Measurements from ENCODE around the gene ITGA5.

The ITGA5 gene

DNA sequence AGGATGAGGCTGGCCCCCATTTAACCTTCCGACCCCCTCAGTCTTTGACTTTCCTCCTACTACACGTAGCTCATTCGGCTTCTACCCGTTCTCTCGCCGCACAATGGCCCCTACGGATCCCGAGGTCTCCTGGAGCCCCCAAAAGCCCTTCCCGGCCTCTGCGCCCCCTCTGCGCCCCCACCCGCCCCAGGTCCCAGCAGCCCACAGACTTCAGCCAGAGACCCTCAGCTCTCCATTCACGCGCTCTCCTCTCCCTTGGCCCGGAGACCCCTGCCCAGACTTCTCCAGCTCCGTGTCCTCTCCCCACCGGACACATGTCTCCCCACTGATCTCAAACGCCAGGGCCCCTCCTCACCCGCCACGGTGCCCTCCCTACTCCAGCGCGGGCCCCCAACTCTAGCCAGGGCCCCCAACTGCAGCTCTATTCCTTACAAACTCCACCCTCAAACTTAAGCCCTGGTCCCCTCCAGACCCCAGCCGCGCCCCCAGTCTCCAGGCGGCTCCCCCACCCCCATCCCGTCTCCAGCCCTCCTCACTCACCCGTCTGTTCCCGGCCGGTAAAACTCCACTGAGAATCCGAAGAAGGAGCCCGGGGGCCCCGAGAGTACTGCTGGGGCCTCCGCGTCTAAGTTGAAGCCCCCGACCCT lies 502 bp downstream of the ITGA5 start:
- TF ChIP-seq, protein P1, sequence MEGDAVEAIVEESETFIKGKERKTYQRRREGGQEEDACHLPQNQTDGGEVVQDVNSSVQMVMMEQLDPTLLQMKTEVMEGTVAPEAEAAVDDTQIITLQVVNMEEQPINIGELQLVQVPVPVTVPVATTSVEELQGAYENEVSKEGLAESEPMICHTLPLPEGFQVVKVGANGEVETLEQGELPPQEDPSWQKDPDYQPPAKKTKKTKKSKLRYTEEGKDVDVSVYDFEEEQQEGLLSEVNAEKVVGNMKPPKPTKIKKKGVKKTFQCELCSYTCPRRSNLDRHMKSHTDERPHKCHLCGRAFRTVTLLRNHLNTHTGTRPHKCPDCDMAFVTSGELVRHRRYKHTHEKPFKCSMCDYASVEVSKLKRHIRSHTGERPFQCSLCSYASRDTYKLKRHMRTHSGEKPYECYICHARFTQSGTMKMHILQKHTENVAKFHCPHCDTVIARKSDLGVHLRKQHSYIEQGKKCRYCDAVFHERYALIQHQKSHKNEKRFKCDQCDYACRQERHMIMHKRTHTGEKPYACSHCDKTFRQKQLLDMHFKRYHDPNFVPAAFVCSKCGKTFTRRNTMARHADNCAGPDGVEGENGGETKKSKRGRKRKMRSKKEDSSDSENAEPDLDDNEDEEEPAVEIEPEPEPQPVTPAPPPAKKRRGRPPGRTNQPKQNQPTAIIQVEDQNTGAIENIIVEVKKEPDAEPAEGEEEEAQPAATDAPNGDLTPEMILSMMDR (IDR thresholded peaks at IDR 0.05; ENCODE audit: insufficient read depth, low read length, poor library complexity, severe bottlenecking), result no peak
- Histone ChIP-seq H3K27me3 (replicated peaks; ENCODE audit: control insufficient read depth, insufficient read depth, low read length) (no peaks in the 10 kb centered on the region; the same call in 1 of the 2 replicates), H3K36me3 (ENCODE audit: control insufficient read depth, insufficient read depth, low read length) (no peaks in the 10 kb centered on the region), H3K4me3 (replicated peaks; ENCODE audit: low read depth, low read length) (peak overlapping the region; percentile 51)
- DNase-seq (ENCODE audit: extremely low read depth, insufficient read length), result no peak

DNA sequence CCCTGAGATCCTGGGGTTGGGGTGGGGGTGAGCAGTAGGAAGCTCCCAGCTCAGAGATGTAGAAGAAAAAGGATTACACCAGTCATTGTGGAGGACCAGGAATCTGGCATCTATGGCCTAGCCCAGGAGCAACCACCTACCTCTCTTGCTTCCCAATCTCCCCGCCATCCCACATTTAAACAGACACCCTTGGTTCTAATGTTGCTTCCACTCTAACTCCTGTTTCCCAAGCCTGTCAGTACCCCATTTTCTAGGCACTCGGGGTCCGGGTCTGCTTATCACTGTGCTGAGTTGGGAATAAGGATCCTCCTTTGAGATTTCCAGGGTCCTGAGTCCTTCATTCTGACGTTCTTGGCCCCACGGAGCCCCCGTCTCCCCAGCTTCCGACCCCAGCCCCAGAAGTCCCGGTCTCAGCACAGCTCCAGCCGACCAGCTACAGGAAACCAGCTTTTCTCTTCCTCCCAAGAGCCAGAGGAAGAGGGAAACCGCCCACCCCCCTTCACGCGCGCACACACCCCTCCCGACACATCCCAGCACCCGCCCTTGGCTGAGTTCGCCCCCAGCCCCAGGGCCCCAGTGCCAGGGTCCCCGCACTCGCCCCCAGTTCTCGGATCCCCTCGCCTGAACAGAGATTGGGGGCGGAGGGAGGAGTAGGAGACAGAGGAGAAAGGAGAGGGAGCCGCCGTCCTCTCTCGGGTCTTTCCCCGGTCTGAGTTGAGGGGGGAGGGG lies 1.2 kb downstream of the ITGA5 start:
- H3K36me3 ChIP-seq (ENCODE audit: control insufficient read depth, insufficient read depth, low read length), result no peaks in the 10 kb centered on the region
- no peaks in the 10 kb centered on the region; the same call in 1 of the 2 replicates for H3K27me3 ChIP-seq (replicated peaks; ENCODE audit: control insufficient read depth, insufficient read depth, low read length)
- DNase-seq (ENCODE audit: extremely low read depth, insufficient read length), result no peak
- H3K4me3 ChIP-seq (replicated peaks; ENCODE audit: low read depth, low read length), result peak overlapping the region; percentile 51
- TF ChIP-seq, protein P1 (IDR thresholded peaks at IDR 0.05; ENCODE audit: insufficient read depth, low read length, poor library complexity, severe bottlenecking), result no peak

DNA sequence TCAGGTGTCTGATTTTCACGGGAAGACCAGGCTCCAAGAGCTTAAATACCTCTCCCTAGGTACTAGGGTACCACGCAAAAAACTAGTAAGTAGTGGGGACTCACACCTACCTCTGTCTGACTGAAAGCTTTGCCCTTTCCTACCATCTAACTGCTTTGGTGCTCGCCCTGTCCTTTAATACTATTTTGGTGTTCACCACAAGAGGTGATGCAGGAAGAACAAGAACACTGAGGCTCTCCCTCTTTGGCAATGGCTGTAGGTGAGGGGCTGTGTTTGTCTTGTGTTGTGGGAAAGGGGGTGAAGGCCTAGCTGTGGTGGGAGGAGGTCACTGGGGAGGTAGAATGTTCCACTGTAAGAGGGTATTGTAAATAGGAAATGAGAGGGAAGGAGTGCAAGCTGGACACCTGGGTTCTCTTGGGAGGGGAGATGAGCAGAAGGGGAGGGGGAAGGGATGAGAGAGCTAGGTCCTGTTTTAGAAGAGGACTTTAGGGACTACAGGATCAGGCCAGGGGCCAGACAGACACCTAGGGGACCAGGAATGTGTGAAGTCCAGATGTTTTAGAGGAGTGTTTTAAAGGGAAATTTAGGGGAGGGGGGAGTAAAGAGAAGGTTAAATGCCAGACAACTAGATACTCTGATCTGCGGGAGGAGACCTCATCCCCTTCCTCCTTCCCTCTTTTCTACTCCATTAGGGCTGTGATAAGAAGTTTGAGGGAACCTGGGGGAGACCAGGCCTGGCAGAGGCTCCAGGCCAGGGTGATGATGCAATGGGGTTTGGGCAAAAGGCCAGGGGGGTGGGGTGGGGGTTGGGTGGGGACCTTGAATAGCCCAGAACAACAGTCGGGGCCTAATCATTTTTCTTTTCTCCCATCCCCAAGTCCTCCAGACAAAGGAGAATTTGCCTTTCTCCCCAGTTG lies 2.1 kb downstream of the ITGA5 start:
- H3K4me3 ChIP-seq (replicated peaks; ENCODE audit: low read depth, low read length), result no peak overlapping the region
- H3K27me3 ChIP-seq (replicated peaks; ENCODE audit: control insufficient read depth, insufficient read depth, low read length), result no peaks in the 10 kb centered on the region; the same call in 1 of the 2 replicates
- TF ChIP-seq, protein P1 (IDR thresholded peaks at IDR 0.05; ENCODE audit: insufficient read depth, low read length, poor library complexity, severe bottlenecking), result no peak
- no peaks in the 10 kb centered on the region for H3K36me3 ChIP-seq (ENCODE audit: control insufficient read depth, insufficient read depth, low read length)
- no peak for DNase-seq (ENCODE audit: extremely low read depth, insufficient read length)

DNA sequence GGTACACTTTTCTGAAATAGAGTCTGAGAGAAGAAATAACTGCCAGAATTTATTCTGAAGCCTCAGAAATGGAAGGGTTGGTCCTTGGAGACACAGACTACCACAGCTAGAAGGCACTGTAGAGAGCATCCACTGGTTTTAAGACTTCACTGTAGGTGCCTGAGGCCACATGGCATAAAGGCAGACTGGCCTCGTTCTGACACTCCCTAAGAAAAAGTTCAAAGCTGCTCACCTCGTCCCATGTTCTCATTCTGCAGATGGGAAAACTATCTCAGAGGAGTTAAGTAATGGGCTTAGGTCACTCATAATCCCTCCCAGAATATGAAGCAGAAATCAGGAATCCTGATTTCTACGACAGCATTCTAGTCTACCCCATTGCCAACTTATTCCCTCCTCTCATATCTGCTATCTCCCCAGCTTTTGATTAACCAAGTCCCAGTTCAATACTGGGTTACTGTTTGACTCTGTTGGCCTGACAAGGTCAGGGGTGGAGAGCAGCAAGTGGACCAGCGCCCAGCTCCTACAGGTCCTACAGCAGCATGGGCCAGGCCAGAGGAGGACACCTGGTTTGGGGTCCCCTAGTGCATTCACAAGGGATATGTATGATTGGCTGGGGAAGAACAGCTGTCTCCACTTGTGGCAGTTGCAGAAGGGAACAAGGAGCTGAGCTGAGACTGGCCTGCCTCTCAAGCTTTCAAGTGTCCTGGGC lies 3.7 kb downstream of the ITGA5 start:
- TF ChIP-seq, protein P1 (IDR thresholded peaks at IDR 0.05; ENCODE audit: insufficient read depth, low read length, poor library complexity, severe bottlenecking), result no peak
- no peaks in the 10 kb centered on the region for H3K36me3 ChIP-seq (ENCODE audit: control insufficient read depth, insufficient read depth, low read length)
- no peak overlapping the region for H3K4me3 ChIP-seq (replicated peaks; ENCODE audit: low read depth, low read length)

More for the DNA sequence above, 3.7 kb downstream of the ITGA5 start:
- H3K27me3 ChIP-seq (replicated peaks; ENCODE audit: control insufficient read depth, insufficient read depth, low read length), result no peaks in the 10 kb centered on the region; the same call in 1 of the 2 replicates
- DNase-seq (ENCODE audit: extremely low read depth, insufficient read length), result no peak

Data from GM06990 (cell line).